Globus pallidus (tissue), 1 donor: ENCODE results near the gene DGKD.
"Not testable (repeated sequence)": the region's sequence is repeated elsewhere in the genome, so short reads cannot be mapped to it uniquely, and the experiment has no call there.

Source experiments
- DNase-seq: peaks from one replicate; pipeline ENCODE4 v3.0.0-alpha.2; 2015; ENCODE audit warnings: low spot score

The DGKD gene

DNA sequence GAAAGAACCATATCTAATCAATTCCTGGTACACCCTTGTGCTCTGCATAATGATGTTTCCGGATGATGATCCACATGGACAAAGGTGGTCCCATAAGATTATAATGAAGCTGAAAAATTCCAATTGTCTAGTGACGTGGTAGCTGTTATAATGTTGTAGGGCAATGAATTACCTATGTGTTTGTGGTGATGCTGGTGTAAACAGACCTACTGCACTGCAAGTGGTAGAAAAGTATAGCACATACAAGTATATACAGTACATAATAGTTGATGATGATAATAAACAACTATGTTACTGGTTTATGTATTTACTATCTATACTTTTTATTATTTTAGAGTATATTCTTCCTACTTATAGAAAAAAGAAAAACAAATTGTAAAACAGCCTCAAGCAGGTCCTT is 8.4 kb downstream of the DGKD start:
- DNase-seq = no peak

DNA sequence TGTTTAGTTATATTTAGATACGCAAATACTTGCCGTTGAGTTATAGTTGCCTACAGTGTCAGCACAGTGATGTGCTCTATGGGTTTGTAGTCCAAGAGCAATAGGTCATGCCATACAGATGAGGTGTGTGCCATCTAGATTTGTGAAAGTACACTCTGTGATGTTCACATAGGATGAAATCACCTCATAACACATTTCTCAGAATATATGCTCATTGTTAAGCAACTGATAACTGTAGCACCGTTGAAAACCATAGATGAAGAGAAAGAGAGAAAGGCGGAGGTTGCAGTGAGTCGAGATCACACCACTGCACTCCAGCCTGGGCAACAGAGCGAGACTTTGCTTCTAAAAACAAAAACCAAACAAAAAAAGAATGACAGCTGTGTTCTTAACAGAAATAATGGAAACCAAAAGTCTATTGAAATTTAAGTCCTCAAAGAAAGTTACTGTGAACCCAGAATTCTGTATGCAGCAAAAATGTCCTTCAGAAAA is 9.5 kb downstream of the DGKD start:
- DNase-seq = no peak

DNA sequence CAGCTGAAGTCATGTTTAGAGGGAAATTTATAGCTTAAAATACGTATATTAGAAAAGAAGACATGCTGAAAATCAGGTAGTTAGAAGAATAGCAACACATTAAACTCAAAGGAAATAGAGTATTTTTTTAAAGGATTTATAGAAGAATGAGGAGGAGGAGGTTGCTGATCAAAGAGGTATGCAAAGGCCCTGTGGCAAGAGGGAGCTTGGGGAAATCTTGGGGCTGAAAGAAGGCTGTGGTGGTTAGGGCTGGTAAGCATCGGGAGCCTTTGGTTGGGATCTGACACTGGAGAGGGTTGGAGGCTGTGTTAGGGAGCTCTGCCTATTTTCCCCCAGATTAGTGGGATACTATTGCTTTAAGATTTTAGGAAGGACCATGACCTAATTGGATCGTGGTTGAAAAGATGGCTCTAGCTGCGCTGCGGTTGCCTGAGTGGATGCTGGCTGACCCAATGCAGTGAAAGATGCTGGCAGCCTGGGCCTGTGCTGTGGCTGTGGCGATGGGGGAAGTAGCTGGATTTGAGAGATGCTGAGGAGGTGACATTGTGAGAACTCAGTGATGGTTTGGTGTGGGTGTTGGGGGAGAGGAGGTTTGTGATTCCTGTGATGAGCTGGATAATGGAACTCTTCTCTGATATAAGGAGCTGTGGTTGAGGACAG is 11.7 kb downstream of the DGKD start:
- no peak for DNase-seq

DNA sequence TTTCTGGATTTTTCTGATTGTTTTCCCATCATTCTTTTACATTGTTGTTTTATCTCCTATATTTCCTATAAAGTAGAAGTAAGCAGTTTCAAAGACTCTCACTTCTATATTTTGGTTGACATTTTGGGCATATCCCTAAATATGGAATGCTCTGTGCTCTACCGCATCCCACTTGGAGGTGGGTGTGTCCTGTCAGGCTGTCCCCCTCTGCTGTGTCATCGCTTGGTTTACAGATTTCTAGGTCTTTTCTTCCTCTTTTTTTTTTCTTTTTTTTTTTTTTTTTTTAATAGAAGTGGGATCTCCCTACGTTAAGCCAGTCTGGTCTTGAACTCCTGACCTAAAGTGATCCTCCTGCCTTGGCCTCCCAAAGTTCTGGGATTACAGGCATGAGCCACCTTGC is 13.3 kb downstream of the DGKD start:
- no peak for DNase-seq

DNA sequence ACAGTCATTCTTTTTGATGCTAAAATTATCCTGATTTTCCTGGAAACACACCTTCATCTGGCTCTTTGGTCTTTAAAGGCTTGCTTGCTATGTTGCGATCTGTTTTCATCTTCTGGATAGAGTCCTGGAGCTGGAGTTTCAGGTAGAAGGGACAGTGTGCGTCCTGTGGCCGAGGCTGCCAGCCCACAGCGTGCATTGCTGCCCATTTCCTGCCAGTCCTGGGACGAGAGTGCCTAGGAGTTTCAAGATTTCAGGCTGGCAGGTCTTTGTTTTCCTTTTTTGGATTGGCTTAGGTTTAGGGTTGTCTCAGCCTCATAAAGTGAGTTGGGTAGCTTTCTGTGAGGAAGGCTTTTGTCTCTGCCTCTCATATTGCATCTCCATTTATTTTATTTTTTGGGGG is 14.5 kb downstream of the DGKD start:
- no peak for DNase-seq

DNA sequence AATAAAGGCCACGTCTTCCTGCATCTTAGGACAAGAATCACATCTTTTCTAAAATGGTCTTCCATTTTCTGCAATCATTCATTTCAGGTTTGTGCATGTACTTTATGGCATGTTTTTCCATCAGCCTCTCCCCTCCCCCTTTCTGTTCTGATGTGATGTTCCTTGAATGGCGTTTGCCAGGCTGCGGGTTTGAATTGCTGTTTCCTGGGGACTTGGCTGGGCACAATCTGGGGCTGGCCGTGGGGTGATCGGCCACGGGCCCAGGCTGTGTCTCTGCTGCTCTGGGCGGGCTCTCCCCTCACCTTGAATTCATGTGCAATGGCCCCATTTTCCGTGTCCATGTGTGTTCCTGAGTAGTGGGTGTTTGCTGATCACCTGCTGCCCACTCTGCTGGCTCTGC is 15.2 kb downstream of the DGKD start:
- no peak for DNase-seq

DNA sequence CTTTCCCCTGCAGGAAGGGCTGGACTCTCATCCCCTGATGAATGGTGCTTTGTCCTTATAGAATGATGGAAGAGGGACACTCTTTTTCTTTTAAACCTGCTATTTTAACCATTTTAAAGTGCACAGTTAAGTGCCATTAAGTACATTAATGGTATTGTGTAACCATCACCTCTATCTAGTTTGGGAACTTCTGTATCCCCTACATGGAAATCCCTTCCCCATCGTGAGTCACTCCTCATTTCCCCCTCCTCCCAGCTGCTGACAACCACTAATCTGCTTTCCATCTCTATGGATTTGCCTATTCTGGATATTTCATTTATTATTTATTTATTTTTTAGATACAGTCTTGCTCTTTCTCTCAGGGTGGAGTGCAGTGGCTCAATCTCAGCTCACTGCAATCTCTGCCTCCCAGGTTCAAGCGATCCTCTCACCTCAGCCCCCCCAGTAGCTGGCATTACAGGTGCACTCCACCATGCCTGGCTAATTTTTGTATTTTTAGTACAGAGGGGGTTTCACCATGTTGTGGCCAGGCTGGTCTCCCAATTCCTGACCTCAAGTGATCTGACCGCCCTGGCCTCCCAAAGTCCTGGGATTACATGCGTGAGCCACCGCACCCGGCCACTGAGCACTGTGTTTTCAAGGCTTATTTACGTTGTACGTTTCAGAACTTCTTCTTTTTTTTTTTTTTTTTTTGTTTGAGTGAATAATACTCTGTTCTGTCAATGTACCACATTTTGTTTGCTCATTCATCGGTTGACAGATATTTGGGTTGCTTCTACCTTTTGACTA is 15.8 kb downstream of the DGKD start:
- no peak for DNase-seq

DNA sequence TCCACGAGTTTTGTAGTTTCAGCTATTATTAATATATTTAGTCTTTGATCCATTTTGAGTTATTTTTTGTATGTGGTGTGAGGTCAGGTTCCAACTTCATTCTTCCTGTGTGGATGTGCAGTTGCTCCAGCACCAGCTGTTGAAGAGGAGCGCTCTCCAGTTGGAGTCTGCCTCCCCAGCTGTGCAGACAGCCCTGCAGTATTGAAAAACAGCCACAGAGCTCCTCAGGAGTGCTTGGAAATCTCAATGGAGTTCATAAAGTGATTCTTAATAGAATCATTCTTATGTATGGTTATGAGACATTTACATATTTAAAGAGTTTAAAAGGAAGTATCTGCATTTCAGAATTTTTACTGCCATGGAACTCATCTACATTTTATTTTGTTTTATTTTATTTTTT is 17.3 kb downstream of the DGKD start:
- no peak for DNase-seq

DNA sequence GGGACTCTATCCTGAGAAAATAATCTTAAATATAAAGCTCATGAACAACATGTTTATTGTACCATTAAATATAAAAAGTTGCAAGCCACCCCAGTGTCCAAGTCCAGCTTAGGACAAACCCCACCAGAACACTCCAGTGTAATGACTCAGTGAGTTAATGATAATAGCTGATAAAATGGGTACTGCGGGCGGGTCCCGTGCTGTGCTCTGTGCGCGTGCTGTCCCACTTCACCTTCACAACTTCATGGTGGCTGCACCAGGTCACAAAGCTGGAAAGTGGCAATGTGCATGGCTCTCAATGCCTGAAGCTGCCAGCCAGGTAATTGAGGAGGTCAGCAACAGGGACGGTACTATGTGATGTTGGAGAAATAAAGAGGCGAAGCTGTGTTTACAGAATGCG is 18.6 kb downstream of the DGKD start:
- no peak for DNase-seq

DNA sequence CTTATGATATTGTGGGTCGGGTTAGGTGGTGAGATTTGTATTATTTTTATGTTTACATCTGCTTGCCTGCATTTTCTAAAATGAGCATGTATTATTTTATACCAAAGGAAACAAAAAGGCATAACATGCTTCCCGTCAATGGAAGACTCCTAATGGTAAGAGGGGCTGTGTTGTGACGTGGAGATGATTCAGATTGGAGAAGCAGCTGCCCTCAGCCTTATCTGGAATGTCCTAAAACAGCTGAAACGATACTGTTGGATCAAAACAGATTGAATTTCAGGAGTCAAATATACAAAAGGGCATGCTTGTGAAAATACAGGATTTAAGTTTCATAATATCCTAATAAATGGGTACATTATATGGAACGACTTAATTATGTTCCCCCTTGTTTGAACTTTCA is 19.0 kb downstream of the DGKD start:
- no peak for DNase-seq

DNA sequence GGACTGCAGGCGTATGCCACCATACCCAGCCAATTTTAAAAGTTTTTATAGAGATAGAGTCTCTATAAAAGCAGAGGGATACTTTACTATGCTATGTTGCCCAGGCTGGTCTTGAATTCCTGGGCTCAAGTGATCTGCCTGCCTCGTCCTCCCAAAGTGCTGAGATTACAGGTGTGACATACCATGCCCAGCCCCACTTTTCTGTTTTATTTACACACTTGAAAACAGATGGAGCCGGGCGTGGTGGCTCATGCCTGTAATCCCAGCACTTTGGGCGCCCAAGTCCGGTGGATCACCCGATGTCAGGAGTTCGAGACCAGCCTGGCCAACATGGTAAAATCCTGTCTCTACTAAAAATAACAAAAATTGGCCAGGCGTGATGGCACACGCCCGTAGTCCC is 20.5 kb downstream of the DGKD start:
- DNase-seq = not testable (repeated sequence)

DNA sequence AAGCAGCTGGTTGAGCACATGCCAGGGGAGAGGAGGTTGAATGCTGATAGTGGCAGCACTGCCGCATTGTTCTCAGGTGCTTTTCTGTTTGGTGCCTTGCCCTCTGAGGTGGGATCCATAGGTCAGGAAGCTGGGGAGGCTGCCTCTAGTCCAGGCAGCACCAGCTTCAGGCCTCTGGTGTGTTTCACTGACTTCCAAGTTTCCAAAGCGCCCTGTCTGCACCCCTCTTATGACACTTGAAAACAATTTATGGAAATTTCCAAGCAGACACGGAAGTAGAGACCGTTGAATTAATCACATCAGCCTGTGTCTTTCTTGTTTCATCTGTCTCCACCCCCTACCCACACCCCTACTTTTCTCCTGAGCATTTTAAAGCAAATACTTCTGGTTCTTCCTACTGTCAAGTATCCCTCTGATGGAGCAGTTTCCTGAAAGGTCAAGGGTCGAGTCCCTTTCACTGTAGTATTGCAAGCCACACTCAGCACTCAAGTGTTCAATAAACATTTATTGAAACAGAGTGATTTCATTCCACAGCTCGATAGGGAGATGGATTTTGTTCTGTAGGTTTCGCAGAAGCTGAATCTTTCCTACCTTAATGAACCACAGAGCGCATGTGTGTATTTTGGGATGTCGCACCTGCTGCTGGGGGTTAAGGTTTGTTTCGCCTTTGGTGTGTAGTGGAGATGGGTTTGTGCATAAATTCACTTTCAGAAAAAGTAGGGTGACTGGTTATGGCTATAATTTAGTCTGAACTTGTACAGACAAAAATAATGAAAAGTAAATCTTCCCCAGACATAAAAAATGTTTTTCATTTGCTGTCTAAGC is 21.4 kb downstream of the DGKD start:
- DNase-seq = no peak

DNA sequence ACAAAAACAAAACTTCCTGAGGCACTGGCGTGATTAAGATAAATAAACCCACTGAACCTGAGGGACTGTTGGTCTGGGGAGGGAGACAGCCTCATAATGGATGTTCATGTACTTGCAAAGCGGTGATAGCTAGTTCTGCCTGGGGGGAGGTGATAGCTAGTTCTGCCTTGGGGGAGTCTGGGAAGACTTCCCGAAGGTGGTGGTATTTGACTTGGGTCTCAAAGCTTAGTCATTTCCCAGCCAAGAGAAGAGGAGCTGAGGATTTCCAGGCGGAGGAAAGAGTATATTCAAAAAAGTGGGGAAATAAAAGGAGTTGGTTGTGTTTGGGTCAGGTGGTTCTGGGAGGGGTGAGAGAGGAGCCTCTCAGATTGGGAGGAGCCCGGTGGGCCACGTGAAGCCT is 24.7 kb downstream of the DGKD start:
- DNase-seq = no peak

DNA sequence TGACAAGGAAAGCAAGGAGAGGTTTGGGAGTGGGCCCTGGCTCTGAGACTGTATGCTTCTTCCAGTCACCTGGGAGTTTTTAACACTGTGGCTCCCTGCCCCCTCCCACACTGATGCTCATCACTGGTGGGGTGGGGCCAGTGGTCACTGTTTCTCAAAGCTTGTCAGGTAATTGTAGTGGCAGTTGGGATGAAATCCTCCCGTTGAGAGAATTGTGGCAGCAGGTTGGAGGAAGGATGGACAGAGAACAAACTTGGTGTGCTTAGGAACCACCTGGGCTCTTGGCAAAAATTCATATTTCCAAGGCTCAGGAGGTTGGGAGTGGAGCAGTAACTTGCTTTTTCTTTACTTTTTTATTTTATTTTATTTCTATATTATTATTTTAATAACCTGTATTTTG is 25.1 kb downstream of the DGKD start:
- no peak for DNase-seq

DNA sequence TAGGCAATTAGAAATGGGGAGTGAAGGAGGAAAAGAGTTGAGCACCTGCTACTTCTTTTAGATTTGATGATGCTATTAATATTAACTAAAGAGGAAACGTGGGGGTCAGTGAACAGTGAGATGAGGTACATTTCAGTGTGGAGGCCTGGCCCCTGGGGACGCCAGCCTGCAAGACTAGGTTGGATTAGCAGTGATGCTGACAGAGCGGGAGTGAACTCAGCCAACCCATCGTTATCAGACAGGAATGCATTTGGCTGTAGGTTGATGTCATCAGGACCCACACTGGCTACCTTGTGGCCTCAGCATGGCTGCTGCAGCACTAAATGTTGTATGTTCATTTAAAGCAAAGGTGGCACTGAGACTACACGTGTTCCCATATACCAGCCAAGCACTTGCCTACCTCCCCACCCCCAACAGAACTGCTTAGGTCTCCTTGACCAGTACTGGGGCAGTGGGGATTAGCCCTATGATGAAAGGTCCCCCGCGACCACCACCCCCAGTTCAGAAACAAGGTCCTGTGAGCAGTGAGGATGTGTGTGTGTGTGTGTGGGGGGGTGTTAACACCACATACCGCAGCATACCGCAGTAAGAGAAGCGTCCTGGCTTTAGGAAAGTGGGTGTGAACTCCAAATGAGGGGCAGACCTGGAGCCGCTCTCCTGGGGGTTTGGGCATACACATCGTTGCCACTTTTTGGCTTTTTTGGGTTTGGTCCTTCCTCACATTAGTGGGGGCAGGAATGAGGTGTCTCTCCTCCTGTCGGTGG is 26.0 kb downstream of the DGKD start:
- no peak for DNase-seq

DNA sequence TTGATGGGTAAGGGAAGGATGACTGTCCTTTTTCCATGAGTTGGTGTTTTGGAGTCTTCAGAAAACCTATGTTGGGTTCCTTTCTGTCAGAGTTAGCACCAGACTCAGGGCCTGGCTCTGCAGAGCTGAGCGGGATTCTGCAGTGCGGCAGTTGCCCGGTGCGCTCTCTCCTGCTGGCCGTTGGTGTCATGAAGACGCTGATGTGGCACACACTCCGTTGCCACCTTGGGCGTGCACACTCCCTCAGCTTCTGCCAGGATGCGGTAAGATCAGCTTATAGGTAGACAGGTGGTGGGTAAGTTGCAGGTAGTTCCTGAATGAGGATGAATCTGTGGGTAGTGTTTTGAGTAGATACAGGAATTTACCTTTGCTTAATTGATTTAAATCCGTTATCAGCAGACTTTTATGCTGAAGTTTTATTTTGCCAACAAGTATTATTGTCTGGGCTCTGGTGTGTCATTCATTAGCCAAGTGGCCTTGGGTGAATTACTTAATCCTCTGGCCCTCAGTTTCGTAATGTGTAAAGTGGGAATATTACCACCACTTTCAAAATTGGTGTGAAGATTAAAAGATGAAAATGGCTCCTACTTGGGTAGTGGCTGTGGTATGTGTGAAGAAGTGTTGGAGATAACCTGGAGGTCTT is 26.8 kb downstream of the DGKD start:
- no peak for DNase-seq

DNA sequence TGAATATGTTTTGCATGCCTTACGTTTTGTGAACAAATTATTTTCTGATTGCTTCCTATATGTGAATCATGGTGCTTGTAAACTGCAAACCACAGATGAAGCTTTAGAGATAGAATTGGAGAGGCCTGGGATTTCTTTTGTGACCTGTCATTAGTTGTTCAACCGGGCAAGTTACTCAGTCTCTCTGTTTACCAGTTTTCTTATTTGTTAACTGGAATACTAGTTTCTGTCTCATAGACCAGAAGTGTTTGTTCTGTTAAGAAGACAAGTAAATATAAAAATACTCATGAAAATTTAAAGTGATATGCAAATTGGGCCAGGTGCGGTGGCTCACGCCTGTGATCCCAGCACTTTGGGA is 27.3 kb downstream of the DGKD start:
- DNase-seq = no peak

DNA sequence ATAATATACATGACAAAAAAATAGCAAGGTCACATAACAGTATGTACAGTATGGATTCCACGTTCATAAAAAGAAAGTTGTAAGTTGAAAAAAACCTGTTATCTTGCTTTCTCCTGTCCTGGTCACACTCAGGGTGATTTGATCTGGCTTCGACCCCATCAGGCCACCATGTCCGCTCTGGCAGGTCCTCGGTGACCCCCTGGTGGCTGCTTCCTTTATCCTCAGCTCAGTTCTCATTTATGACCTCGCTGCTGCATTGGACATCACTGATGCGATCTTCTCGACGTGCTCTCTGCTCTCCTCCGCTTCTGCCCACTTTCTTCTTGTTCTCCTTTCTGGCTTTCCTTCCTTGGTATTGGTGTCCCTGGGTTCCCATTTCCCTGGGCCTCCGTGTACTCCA is 29.7 kb downstream of the DGKD start:
- no peak for DNase-seq

DNA sequence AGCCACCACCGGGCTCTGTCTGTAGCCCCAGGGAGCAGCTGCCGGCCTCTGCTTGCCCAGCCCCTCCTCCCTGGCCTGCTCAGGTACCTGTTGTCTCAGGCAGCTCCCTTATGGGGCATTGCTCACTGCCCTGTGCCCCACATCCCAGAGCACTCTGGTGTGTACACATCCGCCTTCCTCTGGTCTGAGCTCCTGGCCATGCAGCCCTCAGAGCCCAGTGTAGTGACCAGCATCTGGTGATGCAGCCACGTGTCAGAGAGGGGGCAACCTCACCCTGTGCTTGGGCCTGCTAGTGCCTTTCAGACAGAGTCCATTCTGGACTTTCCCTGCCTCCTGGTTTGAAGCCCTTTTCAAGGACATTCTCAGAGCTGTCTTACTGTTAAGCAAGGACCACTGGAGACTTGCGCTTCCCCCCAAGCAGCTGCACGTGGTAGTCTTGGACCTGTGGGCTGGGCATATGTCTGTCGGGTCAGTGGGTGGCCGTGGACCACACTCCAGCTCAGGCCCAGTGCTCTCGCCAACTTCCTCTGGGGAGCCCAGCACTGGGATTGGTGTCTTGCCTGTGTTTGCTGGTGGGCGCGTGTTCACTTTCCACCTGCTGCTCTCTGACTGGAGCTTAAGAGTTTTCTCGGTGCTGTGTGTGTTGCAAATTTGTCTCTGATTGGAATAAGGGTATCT is 30.7 kb downstream of the DGKD start:
- DNase-seq = peak; percentile 20

DNA sequence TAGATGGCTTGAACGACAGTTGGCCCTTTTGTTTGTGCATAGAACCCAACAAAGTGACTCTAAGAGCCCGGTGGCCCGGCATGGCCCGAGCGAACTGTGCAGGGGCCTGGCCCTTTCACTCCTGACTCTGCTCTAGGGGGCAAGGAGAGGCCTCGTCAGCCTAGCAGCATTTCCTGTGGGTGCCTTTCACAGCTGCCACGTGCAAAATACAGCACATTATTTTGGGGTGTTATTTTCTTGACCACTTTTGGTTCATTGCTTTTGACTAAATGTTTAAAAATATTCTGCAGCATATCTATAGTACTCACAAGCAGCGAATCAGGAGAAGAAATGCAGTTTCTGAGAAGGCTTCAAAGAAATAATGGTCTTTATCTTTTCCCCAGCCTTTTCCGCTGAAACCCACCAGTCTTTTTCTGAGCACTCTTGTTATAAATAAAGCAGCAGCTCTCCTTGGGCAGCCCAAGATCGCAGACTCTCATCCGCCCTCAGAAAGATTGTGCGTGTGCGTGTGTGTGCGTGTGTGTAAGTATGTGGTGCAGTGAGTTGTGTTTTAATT is 31.3 kb downstream of the DGKD start:
- no peak for DNase-seq
